ENCODE data around the gene RPL5. TPM values are rescaled to one million over a fixed set of nuclear protein-coding genes. Genes with fewer than 3 reads are reported as not detected.
A peak's percentile ranks its signal among the peaks of the same experiment; 100 is the strongest.

RPL5 gene
- total RNA-seq, 4 donors from 2014 or later, result 1,299 to 3,386 (median 2,410) TPM

DNA sequence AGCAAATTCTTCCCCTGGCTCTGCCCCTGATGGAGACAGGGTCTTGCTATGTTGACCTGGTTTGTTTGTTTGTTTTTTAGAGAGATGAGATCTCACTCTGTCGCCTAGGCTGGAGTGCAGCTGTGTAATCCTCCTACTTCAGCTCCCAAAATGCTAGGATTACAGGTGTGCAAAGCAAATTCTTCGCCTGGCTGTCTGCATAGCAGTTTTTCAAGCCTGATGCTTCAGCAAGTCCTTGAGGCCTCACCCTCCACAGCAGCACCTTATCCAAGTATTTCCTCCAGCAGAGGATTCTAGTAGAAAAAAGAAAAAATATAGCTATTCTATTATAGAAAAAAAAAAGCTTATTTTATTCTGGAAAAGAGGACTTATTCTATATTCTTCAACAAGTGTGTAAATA lies 15.1 kb upstream of the RPL5 start:
- Histone ChIP-seq H3K27ac (no peak overlapping the region), H3K4me1 (no peaks in the 10 kb centered on the region), H3K4me3 (no peak overlapping the region), H3K9me3 (no peaks in the 10 kb centered on the region), H3K36me3 (no peaks in the 10 kb centered on the region), H3K27me3 (no peaks in the 10 kb centered on the region)
- TF ChIP-seq POLR2A (IDR thresholded peaks at IDR 0.05), result no peak
- TF ChIP-seq, protein P1, sequence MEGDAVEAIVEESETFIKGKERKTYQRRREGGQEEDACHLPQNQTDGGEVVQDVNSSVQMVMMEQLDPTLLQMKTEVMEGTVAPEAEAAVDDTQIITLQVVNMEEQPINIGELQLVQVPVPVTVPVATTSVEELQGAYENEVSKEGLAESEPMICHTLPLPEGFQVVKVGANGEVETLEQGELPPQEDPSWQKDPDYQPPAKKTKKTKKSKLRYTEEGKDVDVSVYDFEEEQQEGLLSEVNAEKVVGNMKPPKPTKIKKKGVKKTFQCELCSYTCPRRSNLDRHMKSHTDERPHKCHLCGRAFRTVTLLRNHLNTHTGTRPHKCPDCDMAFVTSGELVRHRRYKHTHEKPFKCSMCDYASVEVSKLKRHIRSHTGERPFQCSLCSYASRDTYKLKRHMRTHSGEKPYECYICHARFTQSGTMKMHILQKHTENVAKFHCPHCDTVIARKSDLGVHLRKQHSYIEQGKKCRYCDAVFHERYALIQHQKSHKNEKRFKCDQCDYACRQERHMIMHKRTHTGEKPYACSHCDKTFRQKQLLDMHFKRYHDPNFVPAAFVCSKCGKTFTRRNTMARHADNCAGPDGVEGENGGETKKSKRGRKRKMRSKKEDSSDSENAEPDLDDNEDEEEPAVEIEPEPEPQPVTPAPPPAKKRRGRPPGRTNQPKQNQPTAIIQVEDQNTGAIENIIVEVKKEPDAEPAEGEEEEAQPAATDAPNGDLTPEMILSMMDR (IDR thresholded peaks at IDR 0.05), result no peak
- no peak for DNase-seq
- intact Hi-C loops (cut with DNase I; ENCODE audit: low total_unique reads), result no loop called here

DNA sequence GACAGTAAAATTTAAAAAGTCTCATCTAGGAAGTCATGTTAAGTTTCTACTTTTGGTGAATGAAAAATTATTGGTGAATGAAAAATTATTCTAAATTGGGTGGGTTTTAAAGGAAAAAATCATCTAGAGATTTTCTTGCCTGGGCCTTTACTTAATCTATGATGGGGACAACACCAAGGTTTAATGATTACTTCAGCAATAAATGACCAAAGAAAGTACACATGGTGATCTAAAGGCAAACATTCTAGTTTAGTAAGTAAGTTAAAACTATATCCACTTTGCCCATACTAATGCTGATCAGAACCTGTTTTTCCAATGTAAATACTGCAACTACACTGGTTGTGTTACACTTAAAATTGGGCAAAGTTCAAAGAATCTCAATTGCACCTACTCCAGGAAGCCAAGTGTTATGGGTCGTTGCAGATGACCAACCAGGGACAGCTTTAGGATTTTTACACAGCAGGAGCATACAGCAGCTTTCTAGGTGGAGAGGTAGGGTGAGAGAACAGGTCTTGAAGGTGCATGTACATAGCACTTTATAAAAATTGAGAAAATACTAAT lies 14.6 kb upstream of the RPL5 start:
- no peak for DNase-seq
- Histone ChIP-seq H3K27me3 (no peaks in the 10 kb centered on the region), H3K4me1 (no peaks in the 10 kb centered on the region), H3K27ac (no peak overlapping the region), H3K36me3 (no peaks in the 10 kb centered on the region), H3K9me3 (no peaks in the 10 kb centered on the region), H3K4me3 (no peak overlapping the region)
- intact Hi-C loops (cut with DNase I; ENCODE audit: low total_unique reads), result no loop called here
- TF ChIP-seq, protein P1 (IDR thresholded peaks at IDR 0.05), result no peak
- TF ChIP-seq POLR2A (IDR thresholded peaks at IDR 0.05), result no peak

DNA sequence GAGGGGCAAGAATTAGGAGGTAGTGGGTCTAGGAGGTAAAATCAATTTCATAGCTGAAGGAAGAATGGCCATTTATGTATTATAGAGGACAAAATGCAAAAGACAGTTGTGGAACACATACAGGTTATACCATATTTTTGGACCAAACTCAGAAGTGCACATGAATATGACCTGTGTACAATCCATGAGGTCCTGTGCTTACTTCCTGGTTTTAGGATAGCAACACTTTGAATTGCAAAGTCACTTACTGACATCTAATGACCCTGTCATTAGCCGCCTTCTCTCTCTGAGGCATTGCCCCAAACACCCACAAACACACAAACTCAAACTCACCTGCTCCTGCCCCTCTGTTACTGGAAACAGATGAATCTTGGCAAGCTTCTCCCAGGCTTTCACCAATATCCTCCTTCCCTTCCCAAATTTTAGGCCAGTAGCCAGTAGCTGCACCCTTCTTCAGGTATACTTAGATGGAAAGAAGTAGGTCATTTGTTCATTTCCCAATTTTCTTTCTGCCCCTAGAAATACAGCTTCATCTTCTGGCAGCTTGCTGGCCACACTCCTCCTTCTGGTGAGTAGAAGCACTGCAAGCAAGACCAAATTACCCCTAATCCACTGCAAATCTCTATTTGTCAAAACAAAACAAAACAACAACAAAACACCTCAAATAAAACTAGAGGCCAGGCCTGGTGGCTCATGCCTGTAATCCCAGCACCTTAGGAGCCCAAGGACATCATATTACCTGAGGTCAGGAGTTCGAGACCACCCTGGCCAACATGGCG lies 13.7 kb upstream of the RPL5 start:
- H3K27ac ChIP-seq, result no peak overlapping the region
- no peaks in the 10 kb centered on the region for H3K4me1 ChIP-seq
- H3K9me3 ChIP-seq, result no peaks in the 10 kb centered on the region
- no peaks in the 10 kb centered on the region for H3K36me3 ChIP-seq
- intact Hi-C loops (cut with DNase I; ENCODE audit: low total_unique reads), result no loop called here
- no peak overlapping the region for H3K4me3 ChIP-seq
- TF ChIP-seq, protein P1 (IDR thresholded peaks at IDR 0.05), result peak; percentile 38 to 57 (median 50)
- TF ChIP-seq POLR2A (IDR thresholded peaks at IDR 0.05), result no peak
- H3K27me3 ChIP-seq, result no peaks in the 10 kb centered on the region
- no peak for DNase-seq

DNA sequence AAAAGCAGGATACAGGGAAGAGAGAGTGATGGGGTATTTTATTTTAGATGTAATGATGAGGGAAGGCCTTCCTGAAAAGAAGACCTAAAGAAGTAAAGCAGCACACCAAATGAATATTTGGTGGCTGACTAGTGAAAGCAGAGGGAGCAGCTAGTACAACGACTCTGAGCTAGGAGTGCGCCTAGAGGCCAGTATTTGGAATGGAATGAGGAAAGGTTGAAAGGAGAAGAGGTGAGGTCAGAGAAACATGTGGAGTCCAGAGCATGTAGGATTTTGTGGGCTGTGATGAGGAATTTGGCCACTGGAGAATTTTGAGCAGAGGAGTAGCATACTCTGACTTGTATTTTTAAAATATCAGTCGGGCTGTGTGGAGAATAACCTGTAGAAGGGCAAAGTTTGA lies 11.8 kb upstream of the RPL5 start:
- intact Hi-C loops (cut with DNase I; ENCODE audit: low total_unique reads), result no loop called here
- H3K9me3 ChIP-seq, result no peaks in the 10 kb centered on the region
- H3K4me1 ChIP-seq, result no peaks in the 10 kb centered on the region
- H3K27me3 ChIP-seq, result no peaks in the 10 kb centered on the region
- H3K36me3 ChIP-seq, result no peaks in the 10 kb centered on the region
- no peak overlapping the region for H3K4me3 ChIP-seq
- TF ChIP-seq, protein P1 (IDR thresholded peaks at IDR 0.05), result no peak
- TF ChIP-seq POLR2A (IDR thresholded peaks at IDR 0.05), result no peak
- DNase-seq, result no peak
- H3K27ac ChIP-seq, result no peak overlapping the region

DNA sequence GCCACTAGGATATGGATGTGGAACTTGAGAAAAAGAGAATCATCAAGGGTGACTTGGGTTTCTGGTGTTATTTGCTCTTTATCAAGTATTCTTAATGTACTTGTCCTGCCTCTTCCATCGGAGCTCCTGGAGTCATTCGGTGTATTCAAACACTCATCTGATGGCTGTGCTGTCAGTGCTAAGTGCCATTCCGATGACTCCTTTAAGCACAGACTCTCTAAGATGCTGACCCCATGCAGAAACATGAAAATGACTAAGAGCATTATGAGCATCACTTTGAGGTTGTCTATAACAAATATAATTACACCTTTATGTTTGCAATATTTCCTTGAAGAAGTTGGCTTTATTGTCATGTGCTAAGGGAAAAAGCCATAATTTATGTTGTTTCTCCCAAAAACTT lies 11.3 kb upstream of the RPL5 start:
- no peaks in the 10 kb centered on the region for H3K4me1 ChIP-seq
- intact Hi-C loops (cut with DNase I; ENCODE audit: low total_unique reads), result no loop called here
- no peak for DNase-seq
- TF ChIP-seq POLR2A (IDR thresholded peaks at IDR 0.05), result no peak
- H3K27me3 ChIP-seq, result no peaks in the 10 kb centered on the region
- H3K4me3 ChIP-seq, result no peak overlapping the region
- no peak overlapping the region for H3K27ac ChIP-seq
- no peaks in the 10 kb centered on the region for H3K36me3 ChIP-seq
- no peaks in the 10 kb centered on the region for H3K9me3 ChIP-seq
